NB4 (cell line): ENCODE results near the gene MYOF.

ENCODE experiments used
- MYC ChIP-seq: IDR thresholded peaks from 2 replicates; pipeline ENCODE4 v1.6.1; 2011; ENCODE audit warnings: low read depth, low read length
- POLR2A ChIP-seq: IDR thresholded peaks from 2 replicates; pipeline ENCODE4 v1.6.1; 2011; ENCODE audit warnings: mild to moderate bottlenecking; ENCODE audit not compliant: insufficient read length; ENCODE audit errors: extremely low read depth
- TF ChIP-seq, protein P1 (sequence below): IDR thresholded peaks from one replicate; pipeline ENCODE4 v1.5.1; 2012; ENCODE audit warnings: low read depth, low read length
- TF ChIP-seq, protein P2 (sequence below): IDR thresholded peaks from 2 replicates; pipeline ENCODE4 v1.6.1; 2011; ENCODE audit warnings: low read depth, low read length

DNA sequence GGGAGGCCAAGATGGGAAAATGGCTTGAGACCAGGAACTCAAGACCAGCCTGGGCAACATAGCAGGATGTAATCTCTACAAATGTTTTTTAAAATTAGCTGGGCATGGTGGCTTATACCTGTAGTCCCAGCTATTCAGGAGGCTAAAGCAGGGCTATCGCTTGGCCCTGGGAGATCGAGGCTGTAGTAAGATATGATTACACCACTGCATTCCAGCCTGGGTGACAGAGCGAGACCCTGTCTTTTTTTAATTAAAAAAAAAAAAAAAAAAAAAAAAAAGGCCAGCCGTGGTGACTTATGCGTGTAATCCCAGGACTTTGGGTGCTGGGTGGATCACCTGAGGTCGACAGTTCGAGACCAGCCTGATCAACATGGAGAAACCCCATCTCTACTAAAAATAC lies 27.4 kb downstream of the MYOF start:
- TF ChIP-seq, protein P1, sequence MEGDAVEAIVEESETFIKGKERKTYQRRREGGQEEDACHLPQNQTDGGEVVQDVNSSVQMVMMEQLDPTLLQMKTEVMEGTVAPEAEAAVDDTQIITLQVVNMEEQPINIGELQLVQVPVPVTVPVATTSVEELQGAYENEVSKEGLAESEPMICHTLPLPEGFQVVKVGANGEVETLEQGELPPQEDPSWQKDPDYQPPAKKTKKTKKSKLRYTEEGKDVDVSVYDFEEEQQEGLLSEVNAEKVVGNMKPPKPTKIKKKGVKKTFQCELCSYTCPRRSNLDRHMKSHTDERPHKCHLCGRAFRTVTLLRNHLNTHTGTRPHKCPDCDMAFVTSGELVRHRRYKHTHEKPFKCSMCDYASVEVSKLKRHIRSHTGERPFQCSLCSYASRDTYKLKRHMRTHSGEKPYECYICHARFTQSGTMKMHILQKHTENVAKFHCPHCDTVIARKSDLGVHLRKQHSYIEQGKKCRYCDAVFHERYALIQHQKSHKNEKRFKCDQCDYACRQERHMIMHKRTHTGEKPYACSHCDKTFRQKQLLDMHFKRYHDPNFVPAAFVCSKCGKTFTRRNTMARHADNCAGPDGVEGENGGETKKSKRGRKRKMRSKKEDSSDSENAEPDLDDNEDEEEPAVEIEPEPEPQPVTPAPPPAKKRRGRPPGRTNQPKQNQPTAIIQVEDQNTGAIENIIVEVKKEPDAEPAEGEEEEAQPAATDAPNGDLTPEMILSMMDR: no peak
- TF ChIP-seq POLR2A (no peak), MYC (no peak)
- TF ChIP-seq, protein P2, sequence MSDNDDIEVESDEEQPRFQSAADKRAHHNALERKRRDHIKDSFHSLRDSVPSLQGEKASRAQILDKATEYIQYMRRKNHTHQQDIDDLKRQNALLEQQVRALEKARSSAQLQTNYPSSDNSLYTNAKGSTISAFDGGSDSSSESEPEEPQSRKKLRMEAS: no peak
